ENCODE data around the gene THNSL1.

GRCh38 chr10:25047591-25048301 lies 31.3 kb downstream of the THNSL1 start:
- TF ChIP-seq POLR2A (IDR thresholded peaks at IDR 0.05): no peak
- no peak for TF ChIP-seq CTCF (IDR thresholded peaks at IDR 0.05)

Measured in Peyer's patch (tissue), 4 donors.